Measurements from ENCODE around the gene BIN2. TPM values are rescaled to one million over a fixed set of nuclear protein-coding genes. Genes with fewer than 3 reads are reported as not detected.
A peak's percentile ranks its signal among the peaks of the same experiment; 100 is the strongest.

Gene BIN2
- total and polyA plus RNA-seq, 10 of the 15 experiments (the other 5 are each of a cell fraction or from before 2014, with no cell fraction given) = 8.6 to 42.9 (median 32.1) TPM

GRCh38 chr12:51368640-51369517 lies 44.9 kb upstream of the BIN2 start (continued):
- TF ChIP-seq SIX5 (IDR thresholded peaks at IDR 0.05; ENCODE audit: low read depth, low read length, severe bottlenecking) = no peak
- peak; percentile 99 for TF ChIP-seq NFIC (IDR thresholded peaks at IDR 0.05; ENCODE audit: low read depth, low read length)
- TF ChIP-seq BHLHE40 (IDR thresholded peaks at IDR 0.05; ENCODE audit: borderline replicate concordance in 1 of 2, low read depth in 2 of 2, low read length in 1 of 2) = peak; percentile 90
- TF ChIP-seq ZNF217 (IDR thresholded peaks at IDR 0.05) = no peak
- no peak for TF ChIP-seq HDGF (IDR thresholded peaks at IDR 0.05)
- no peak for TF ChIP-seq ZBTB11 (CRISPR knock-in tag; IDR thresholded peaks at IDR 0.05)
- peak; percentile 76 for TF ChIP-seq RELB (IDR thresholded peaks at IDR 0.05; ENCODE audit: low read depth)
- TF ChIP-seq TCF7 (IDR thresholded peaks at IDR 0.05; ENCODE audit: borderline replicate concordance) = peak; percentile 98
- no peak for TF ChIP-seq SUZ12 (IDR thresholded peaks at IDR 0.05; ENCODE audit: unreplicated experiment)
- TF ChIP-seq ASH2L (IDR thresholded peaks at IDR 0.05; ENCODE audit: borderline replicate concordance, low read depth) = no peak
- peak; percentile 62 for TF ChIP-seq IRF4 (IDR thresholded peaks at IDR 0.05; ENCODE audit: low read depth, low read length)
- TF ChIP-seq STAT3 (IDR thresholded peaks at IDR 0.05; ENCODE audit: low read depth, low read length) = no peak
- TF ChIP-seq ZBED1 (IDR thresholded peaks at IDR 0.05; ENCODE audit: borderline replicate concordance) = peak; percentile 98
- TF ChIP-seq FOS (IDR thresholded peaks at IDR 0.05; ENCODE audit: borderline replicate concordance, extremely low read depth, insufficient read length) = no peak
- no peak for TF ChIP-seq IRF3 (IDR thresholded peaks at IDR 0.05)
- TF ChIP-seq MEF2B (IDR thresholded peaks at IDR 0.05; ENCODE audit: partially characterized antibody, poor library complexity, severe bottlenecking) = peak; percentile 89
- TF ChIP-seq SRF (IDR thresholded peaks at IDR 0.05; ENCODE audit: low read depth in 2 of 2, low read length in 2 of 2) = no peak
- TF ChIP-seq TARDBP (IDR thresholded peaks at IDR 0.05; ENCODE audit: borderline replicate concordance) = peak; percentile 79; the same call in 1 of the 2 replicates
- no peak for TF ChIP-seq ATF3 (IDR thresholded peaks at IDR 0.05; ENCODE audit: borderline replicate concordance, extremely low read depth, low read depth, low read length)
